ENCODE data around the gene CCDC7.

DNA sequence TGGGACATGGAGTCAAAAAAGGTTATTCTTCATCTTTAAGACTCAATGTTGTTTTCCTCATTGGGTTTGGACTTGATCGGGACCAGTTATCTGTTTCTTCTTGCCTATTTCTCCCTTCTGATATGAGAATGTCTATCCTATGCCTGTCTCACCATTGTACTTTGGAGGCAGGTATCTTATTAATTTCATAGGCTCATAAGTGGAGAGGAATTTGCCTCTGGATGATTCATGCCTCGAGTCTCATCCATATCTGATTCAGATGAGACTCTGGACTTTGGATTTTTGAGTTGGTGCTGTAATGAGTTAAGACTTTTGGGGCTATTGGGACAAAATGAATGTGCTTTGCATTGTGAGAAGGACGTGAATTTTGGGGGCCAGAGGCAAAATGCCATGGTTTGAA, 36.2 kb upstream of the CCDC7 start:
- TF ChIP-seq CHD2 (IDR thresholded peaks at IDR 0.05; ENCODE audit: borderline replicate concordance, low read depth, low read length) (no peak), SMC3 (IDR thresholded peaks at IDR 0.05; ENCODE audit: borderline replicate concordance, low read length) (no peak), ASH2L (IDR thresholded peaks at IDR 0.05; ENCODE audit: borderline replicate concordance, low read depth) (no peak), EZH2 (IDR thresholded peaks at IDR 0.05; ENCODE audit: borderline replicate concordance, control insufficient read depth, low read depth, low read length) (no peak), JUNB (IDR thresholded peaks at IDR 0.05) (no peak), BRCA1 (IDR thresholded peaks at IDR 0.05; ENCODE audit: low read depth, low read length) (no peak)
- TF ChIP-seq, protein P1, sequence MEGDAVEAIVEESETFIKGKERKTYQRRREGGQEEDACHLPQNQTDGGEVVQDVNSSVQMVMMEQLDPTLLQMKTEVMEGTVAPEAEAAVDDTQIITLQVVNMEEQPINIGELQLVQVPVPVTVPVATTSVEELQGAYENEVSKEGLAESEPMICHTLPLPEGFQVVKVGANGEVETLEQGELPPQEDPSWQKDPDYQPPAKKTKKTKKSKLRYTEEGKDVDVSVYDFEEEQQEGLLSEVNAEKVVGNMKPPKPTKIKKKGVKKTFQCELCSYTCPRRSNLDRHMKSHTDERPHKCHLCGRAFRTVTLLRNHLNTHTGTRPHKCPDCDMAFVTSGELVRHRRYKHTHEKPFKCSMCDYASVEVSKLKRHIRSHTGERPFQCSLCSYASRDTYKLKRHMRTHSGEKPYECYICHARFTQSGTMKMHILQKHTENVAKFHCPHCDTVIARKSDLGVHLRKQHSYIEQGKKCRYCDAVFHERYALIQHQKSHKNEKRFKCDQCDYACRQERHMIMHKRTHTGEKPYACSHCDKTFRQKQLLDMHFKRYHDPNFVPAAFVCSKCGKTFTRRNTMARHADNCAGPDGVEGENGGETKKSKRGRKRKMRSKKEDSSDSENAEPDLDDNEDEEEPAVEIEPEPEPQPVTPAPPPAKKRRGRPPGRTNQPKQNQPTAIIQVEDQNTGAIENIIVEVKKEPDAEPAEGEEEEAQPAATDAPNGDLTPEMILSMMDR (IDR thresholded peaks at IDR 0.05 in 2 of 3, conservative IDR thresholded peaks at IDR 0.05 in 1 of 3; ENCODE audit: control insufficient read depth in 2 of 3, extremely low read depth in 1 of 3, insufficient read depth in 1 of 3, low read depth in 3 of 3, low read length in 3 of 3): no peak
